Measurements from ENCODE around the gene ZCWPW1.
A peak's percentile ranks its signal among the peaks of the same experiment; 100 is the strongest.

The ZCWPW1 gene, protein sequence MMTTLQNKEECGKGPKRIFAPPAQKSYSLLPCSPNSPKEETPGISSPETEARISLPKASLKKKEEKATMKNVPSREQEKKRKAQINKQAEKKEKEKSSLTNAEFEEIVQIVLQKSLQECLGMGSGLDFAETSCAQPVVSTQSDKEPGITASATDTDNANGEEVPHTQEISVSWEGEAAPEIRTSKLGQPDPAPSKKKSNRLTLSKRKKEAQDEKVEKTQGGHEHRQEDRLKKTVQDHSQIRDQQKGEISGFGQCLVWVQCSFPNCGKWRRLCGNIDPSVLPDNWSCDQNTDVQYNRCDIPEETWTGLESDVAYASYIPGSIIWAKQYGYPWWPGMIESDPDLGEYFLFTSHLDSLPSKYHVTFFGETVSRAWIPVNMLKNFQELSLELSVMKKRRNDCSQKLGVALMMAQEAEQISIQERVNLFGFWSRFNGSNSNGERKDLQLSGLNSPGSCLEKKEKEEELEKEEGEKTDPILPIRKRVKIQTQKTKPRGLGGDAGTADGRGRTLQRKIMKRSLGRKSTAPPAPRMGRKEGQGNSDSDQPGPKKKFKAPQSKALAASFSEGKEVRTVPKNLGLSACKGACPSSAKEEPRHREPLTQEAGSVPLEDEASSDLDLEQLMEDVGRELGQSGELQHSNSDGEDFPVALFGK

DNA sequence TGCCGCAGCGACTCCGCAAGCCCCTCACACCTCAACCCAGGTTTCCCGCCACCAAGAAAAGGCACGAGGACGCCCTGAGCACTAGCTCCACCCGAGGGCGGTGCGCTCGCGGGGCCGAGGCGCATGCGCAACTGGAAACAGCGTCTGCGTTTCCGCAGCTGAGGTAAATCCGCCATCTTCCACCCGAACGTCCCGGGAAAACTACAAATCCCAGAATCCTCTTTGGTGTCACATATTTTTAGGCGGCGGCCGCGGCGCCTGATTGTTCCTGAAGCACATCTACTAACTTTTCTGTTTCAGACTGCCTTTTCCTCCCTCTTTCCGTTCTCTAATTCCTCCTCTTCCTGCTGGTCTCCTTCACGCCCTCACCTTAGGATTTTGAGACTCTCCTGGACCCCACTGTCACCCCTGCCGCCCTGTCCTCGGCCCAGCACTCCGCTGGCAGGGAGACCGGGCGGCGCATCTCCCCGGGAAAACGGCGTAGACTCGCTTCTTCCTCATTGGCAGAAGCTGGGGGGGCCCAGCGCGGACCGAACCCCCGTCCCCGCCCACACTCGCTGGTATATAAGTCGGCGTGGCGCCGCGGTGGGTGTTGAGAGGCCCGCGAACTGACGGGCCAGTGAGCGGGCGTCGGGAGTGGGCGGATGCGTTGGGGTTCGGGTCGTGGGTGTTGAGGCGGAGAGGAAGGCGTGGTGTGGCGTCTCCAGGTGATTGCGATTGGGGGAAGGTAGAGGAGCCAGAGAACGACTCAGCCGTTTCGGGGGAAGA is at the start of gene ZCWPW1:
TSS of gene ZCWPW1 (minus strand) at position 505 of the 768 bp plus-strand sequence. CDS start 8,054 bp downstream, outside the sequence.
- no peaks in the 10 kb centered on the region for H3K9me3 ChIP-seq (ENCODE audit: control insufficient read depth, low read length)
- H3K9ac ChIP-seq (ENCODE audit: low read length), result peak within 1 kb of the TSS; percentile 92
- H3K36me3 ChIP-seq (ENCODE audit: control insufficient read depth, insufficient read depth, low read length), result peaks cover 3% of the 10 kb centered on the region
- H3K27me3 ChIP-seq (ENCODE audit: control insufficient read depth, insufficient read depth, low read length), result no peaks in the 10 kb centered on the region
- H3K4me3 ChIP-seq (ENCODE audit: low read length), result peak within 1 kb of the TSS; percentile 64
- H3K4me1 ChIP-seq (ENCODE audit: control insufficient read depth, insufficient read depth, low read length), result peaks cover 21% of the 10 kb centered on the region

DNA sequence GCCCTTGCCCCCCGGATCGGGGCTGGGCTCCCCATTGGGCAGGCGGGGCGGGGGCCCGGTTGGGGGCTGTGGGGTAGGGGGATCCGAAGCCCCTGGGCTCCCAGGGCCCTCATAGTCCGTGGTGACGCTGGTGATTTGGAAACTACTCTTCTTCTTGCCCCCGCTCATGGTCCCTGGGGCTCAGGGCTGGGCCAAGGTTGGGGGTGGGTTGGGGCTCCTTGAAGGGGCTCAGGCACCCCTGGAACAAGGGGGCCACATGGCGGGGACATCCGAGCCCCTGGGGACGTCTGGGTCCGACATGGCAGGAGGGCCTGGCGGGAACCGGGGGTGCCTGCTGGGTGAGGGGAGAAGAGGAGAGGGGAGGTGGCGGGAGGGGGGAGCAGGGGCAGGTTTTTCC is 49.4 kb upstream of the ZCWPW1 start:
- Histone ChIP-seq H3K36me3 (ENCODE audit: control insufficient read depth, insufficient read depth, low read length) (peaks cover 8% of the 10 kb centered on the region), H3K4me3 (ENCODE audit: low read length) (peak overlapping the region; percentile 82), H3K9ac (ENCODE audit: low read length) (peak overlapping the region; percentile 95), H3K27me3 (ENCODE audit: control insufficient read depth, insufficient read depth, low read length) (no peaks in the 10 kb centered on the region), H3K9me3 (ENCODE audit: control insufficient read depth, low read length) (no peaks in the 10 kb centered on the region), H3K4me1 (ENCODE audit: control insufficient read depth, insufficient read depth, low read length) (peaks cover 38% of the 10 kb centered on the region)

DNA sequence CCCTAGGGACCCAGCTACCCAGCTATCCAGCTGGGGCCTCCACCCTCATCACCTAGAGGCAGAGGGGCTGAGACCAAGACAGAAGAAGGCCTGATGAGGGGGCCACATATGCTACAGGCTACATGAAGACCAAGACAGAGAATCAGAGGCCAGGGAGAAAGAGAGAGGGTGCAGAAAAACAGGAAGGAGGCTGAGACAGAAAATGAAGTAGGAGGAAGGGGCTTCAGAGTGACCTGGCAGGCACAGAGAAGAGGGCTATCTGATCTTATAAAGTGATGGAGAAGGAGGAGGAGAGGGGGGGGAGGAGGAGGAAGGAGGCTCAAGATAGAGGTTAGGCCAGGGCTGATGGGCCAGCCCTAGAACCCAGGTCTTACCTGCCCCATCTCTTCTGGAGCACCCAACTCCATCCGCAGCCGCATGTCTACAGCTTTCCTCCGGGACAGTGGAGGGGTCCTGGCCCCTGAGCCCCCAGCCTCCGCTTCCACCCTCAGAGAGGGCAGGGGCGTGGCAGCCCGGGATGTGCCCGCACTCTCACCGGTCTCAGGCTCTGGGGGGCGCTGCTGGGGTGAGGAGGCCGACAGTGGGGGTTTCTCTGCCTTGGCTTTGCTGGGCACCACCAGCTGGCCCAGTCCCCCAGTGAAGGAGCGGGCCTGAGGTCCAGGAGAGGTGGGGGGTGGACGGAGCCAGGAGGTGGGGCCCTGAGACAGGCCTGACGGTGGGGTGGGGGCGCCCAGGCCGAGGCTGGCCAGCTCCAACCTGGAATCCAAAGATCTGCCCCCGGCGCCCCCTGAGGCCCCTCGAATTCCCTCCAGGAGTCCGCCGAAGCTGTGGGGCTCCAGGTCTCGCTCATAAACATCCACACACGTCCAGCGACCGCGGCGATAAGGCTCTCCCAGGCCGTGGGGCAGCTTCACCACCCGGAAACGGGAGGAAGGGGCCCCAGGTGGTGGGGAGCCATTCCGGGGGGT is 48.7 kb upstream of the ZCWPW1 start:
- H3K4me1 ChIP-seq (ENCODE audit: control insufficient read depth, insufficient read depth, low read length), result peaks cover 36% of the 10 kb centered on the region
- no peaks in the 10 kb centered on the region for H3K9me3 ChIP-seq (ENCODE audit: control insufficient read depth, low read length)
- H3K4me3 ChIP-seq (ENCODE audit: low read length), result peak overlapping the region; percentile 82
- H3K9ac ChIP-seq (ENCODE audit: low read length), result peak overlapping the region; percentile 95
- H3K27me3 ChIP-seq (ENCODE audit: control insufficient read depth, insufficient read depth, low read length), result no peaks in the 10 kb centered on the region
- peaks cover 8% of the 10 kb centered on the region for H3K36me3 ChIP-seq (ENCODE audit: control insufficient read depth, insufficient read depth, low read length)

DNA sequence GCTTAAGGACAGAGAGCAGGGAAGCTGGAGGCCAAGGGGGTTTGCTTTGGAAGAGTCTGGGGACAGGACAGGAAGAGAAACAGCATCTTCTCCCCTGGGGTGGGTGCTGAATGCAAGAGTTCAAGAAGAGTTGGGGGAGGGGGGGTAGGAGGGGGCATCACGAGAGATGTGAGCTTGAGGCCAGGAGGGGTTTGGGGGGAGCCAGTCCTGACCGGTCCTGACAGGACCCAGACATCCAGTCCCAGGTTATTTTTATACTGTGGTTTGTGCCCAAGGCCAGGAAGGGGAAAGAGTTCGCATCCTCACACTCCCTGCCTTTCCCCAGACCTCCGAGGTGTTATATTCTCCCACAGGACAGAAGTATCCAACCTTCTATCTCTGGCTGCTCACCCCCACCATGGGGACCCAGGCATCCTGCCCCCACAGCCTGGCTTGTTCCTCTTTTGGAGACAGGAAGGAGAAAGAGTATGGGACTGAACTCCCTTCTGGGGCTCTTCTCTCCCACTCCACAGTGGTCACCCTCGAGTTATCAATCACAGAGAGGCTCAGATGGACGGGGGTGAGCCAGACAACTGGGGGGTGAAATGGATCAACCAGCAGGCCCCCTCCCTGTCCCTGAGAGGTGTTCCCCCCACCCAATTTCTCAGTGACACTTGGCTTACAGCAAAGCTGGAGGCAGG is 47.7 kb upstream of the ZCWPW1 start:
- Histone ChIP-seq H3K36me3 (ENCODE audit: control insufficient read depth, insufficient read depth, low read length) (peaks cover 8% of the 10 kb centered on the region), H3K9ac (ENCODE audit: low read length) (peak overlapping the region; percentile 95), H3K4me1 (ENCODE audit: control insufficient read depth, insufficient read depth, low read length) (peaks cover 36% of the 10 kb centered on the region), H3K27me3 (ENCODE audit: control insufficient read depth, insufficient read depth, low read length) (no peaks in the 10 kb centered on the region), H3K9me3 (ENCODE audit: control insufficient read depth, low read length) (no peaks in the 10 kb centered on the region), H3K4me3 (ENCODE audit: low read length) (no peak overlapping the region)

DNA sequence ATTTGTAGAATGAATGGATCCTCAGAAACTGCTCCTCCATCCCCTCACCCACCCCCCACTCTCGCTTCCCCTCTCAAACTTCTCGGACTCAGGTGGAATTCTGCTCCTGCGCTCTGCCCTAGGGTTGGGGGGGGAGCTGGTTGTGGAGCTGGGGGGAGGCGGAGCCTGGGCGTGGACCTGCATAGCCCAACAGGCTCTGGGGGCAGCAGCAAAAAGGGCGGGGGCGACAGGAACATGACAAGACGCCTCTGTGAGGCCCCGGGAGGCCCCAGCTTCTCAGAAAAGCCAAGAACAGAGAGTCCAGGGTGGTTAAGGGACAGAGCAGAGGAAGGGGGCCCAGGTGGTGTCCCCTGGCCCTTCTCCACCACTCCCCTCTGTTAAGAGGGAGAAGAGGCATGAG is 47.0 kb upstream of the ZCWPW1 start:
- Histone ChIP-seq H3K36me3 (ENCODE audit: control insufficient read depth, insufficient read depth, low read length) (peaks cover 12% of the 10 kb centered on the region), H3K27me3 (ENCODE audit: control insufficient read depth, insufficient read depth, low read length) (no peaks in the 10 kb centered on the region), H3K4me3 (ENCODE audit: low read length) (no peak overlapping the region), H3K4me1 (ENCODE audit: control insufficient read depth, insufficient read depth, low read length) (peaks cover 36% of the 10 kb centered on the region), H3K9me3 (ENCODE audit: control insufficient read depth, low read length) (no peaks in the 10 kb centered on the region), H3K9ac (ENCODE audit: low read length) (peak overlapping the region; percentile 40)

GRCh38 chr7:100472854-100473499 is 44.5 kb upstream of the ZCWPW1 start:
- peaks cover 14% of the 10 kb centered on the region for H3K36me3 ChIP-seq (ENCODE audit: control insufficient read depth, insufficient read depth, low read length)

GRCh38 chr7:100472121-100472851 is 43.8 kb upstream of the ZCWPW1 start:
- Histone ChIP-seq H3K36me3 (ENCODE audit: control insufficient read depth, insufficient read depth, low read length) (peaks cover 14% of the 10 kb centered on the region), H3K9ac (ENCODE audit: low read length) (peak overlapping the region; percentile 31), H3K27me3 (ENCODE audit: control insufficient read depth, insufficient read depth, low read length) (no peaks in the 10 kb centered on the region), H3K4me1 (ENCODE audit: control insufficient read depth, insufficient read depth, low read length) (peaks cover 38% of the 10 kb centered on the region), H3K9me3 (ENCODE audit: control insufficient read depth, low read length) (no peaks in the 10 kb centered on the region), H3K4me3 (ENCODE audit: low read length) (no peak overlapping the region)

More at GRCh38 chr7:100472854-100473499, 44.5 kb upstream of the ZCWPW1 start:
- Histone ChIP-seq H3K4me1 (ENCODE audit: control insufficient read depth, insufficient read depth, low read length) (peaks cover 40% of the 10 kb centered on the region), H3K27me3 (ENCODE audit: control insufficient read depth, insufficient read depth, low read length) (no peaks in the 10 kb centered on the region), H3K9ac (ENCODE audit: low read length) (peak overlapping the region; percentile 31), H3K9me3 (ENCODE audit: control insufficient read depth, low read length) (no peaks in the 10 kb centered on the region), H3K4me3 (ENCODE audit: low read length) (no peak overlapping the region)

DNA sequence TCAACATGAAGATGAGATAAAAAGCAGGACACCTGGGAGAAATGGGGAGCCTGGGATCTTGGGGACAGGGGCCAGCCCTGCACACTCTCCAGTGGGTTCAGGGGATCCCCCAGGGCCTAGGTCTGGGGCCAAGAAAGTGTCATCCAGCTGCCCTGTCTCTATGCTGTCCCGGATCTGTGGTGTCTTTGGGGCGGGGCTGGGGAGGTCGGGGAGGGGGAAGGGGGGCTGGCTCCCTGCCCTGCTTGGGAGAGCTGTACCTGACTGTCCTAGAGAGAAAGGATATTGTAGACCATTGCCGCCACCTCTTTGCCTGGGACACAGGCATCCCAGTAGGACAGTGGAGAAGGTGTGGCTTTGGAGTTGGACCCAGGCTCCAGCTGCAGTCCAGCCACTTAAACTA is 42.5 kb upstream of the ZCWPW1 start:
- H3K4me3 ChIP-seq (ENCODE audit: low read length), result no peak overlapping the region
- H3K4me1 ChIP-seq (ENCODE audit: control insufficient read depth, insufficient read depth, low read length), result peaks cover 31% of the 10 kb centered on the region
- peaks cover 14% of the 10 kb centered on the region for H3K36me3 ChIP-seq (ENCODE audit: control insufficient read depth, insufficient read depth, low read length)

GRCh38 chr7:100469227-100470044 is 40.9 kb upstream of the ZCWPW1 start:
- Histone ChIP-seq H3K4me1 (ENCODE audit: control insufficient read depth, insufficient read depth, low read length) (peaks cover 31% of the 10 kb centered on the region), H3K36me3 (ENCODE audit: control insufficient read depth, insufficient read depth, low read length) (peaks cover 13% of the 10 kb centered on the region), H3K9me3 (ENCODE audit: control insufficient read depth, low read length) (no peaks in the 10 kb centered on the region), H3K27me3 (ENCODE audit: control insufficient read depth, insufficient read depth, low read length) (no peaks in the 10 kb centered on the region), H3K9ac (ENCODE audit: low read length) (peak overlapping the region; percentile 13), H3K4me3 (ENCODE audit: low read length) (no peak overlapping the region)

More for the DNA sequence above, 42.5 kb upstream of the ZCWPW1 start:
- no peak overlapping the region for H3K9ac ChIP-seq (ENCODE audit: low read length)
- H3K27me3 ChIP-seq (ENCODE audit: control insufficient read depth, insufficient read depth, low read length), result no peaks in the 10 kb centered on the region
- no peaks in the 10 kb centered on the region for H3K9me3 ChIP-seq (ENCODE audit: control insufficient read depth, low read length)

Data from mucosa of stomach (tissue), 1 donor.